NCI-H446 treated with DMSO at 0.1 percent for 48 hours (cell line): ENCODE measurements around the gene SUGCT.
"Not testable (repeated sequence)": the region's sequence is repeated elsewhere in the genome, so short reads cannot be mapped to it uniquely, and the experiment has no call there.

Experiments used
- DNase-seq: peaks from one replicate; lab custom pipeline; 2025; lab: John Stamatoyannopoulos, UW

SUGCT gene

GRCh38 chr7:40200791-40201190 is 66.0 kb downstream of the SUGCT start:
- no peak for DNase-seq

- DNase-seq: no peak
These were observed 68.0 kb downstream of the SUGCT start for GRCh38 chr7:40202851-40203250.

GRCh38 chr7:40204581-40204980 is 69.8 kb downstream of the SUGCT start:
- DNase-seq: no peak

GRCh38 chr7:40205992-40206391 is 71.2 kb downstream of the SUGCT start:
- no peak for DNase-seq

- DNase-seq: no peak
These were observed 76.6 kb downstream of the SUGCT start for GRCh38 chr7:40211276-40212003.

- DNase-seq: no peak
These were observed 78.5 kb downstream of the SUGCT start for GRCh38 chr7:40213291-40213690.

GRCh38 chr7:40213856-40214255 is 79.1 kb downstream of the SUGCT start:
- DNase-seq: no peak

GRCh38 chr7:40218612-40219011 is 83.8 kb downstream of the SUGCT start:
- DNase-seq: not testable (repeated sequence)

GRCh38 chr7:40219917-40220316 is 85.1 kb downstream of the SUGCT start:
- DNase-seq: no peak

- DNase-seq: no peak
These were observed 85.7 kb downstream of the SUGCT start for GRCh38 chr7:40220421-40220911.

- no peak for DNase-seq
These were observed 87.0 kb downstream of the SUGCT start for GRCh38 chr7:40221836-40222235.

GRCh38 chr7:40223451-40224127 is 88.8 kb downstream of the SUGCT start:
- no peak for DNase-seq

- no peak for DNase-seq
These were observed 95.3 kb downstream of the SUGCT start for GRCh38 chr7:40230101-40230500.

- no peak for DNase-seq
These were observed 97.0 kb downstream of the SUGCT start for GRCh38 chr7:40231796-40232195.

- DNase-seq: no peak
These were observed 97.6 kb downstream of the SUGCT start for GRCh38 chr7:40232242-40232893.

GRCh38 chr7:40234046-40234445 is 99.2 kb downstream of the SUGCT start:
- DNase-seq: no peak

- no peak for DNase-seq
These were observed 99.9 kb downstream of the SUGCT start for GRCh38 chr7:40234666-40235065.

- no peak for DNase-seq
These were observed 102.9 kb downstream of the SUGCT start for GRCh38 chr7:40237731-40238130.

GRCh38 chr7:40239755-40240303 is 105.0 kb downstream of the SUGCT start:
- DNase-seq: no peak

GRCh38 chr7:40243076-40243475 is 108.3 kb downstream of the SUGCT start:
- DNase-seq: no peak

GRCh38 chr7:40244226-40244625 is 109.4 kb downstream of the SUGCT start:
- DNase-seq: no peak

- DNase-seq: no peak
These were observed 113.9 kb downstream of the SUGCT start for GRCh38 chr7:40248681-40249080.

GRCh38 chr7:40253444-40253843 is 118.6 kb downstream of the SUGCT start:
- not testable (repeated sequence) for DNase-seq
